ENCODE measurements around the gene NCAM1.
A peak's percentile ranks its signal among the peaks of the same experiment; 100 is the strongest.

Gene NCAM1

GRCh38 chr11:113222241-113222640, 261.0 kb downstream of the NCAM1 start:
- DNase-seq = no peak

GRCh38 chr11:113234888-113235287, 273.7 kb downstream of the NCAM1 start:
- no peak for DNase-seq

GRCh38 chr11:113237261-113237660, 276.0 kb downstream of the NCAM1 start:
- DNase-seq = no peak

GRCh38 chr11:113238721-113239120, 277.5 kb downstream of the NCAM1 start:
- no peak for DNase-seq

GRCh38 chr11:113240389-113240788, 279.2 kb downstream of the NCAM1 start:
- DNase-seq = no peak

GRCh38 chr11:113240790-113241635, 279.8 kb downstream of the NCAM1 start:
- no peak for DNase-seq

- no peak for DNase-seq
Observed at GRCh38 chr11:113241636-113242054, 280.4 kb downstream of the NCAM1 start.

- DNase-seq = no peak
Observed at GRCh38 chr11:113242060-113242459, 280.8 kb downstream of the NCAM1 start.

- peak in 1 of 2 donors; percentile 19 for DNase-seq
Observed at GRCh38 chr11:113242767-113243397, 281.7 kb downstream of the NCAM1 start.

- no peak for DNase-seq
Observed at GRCh38 chr11:113243696-113244095, 282.5 kb downstream of the NCAM1 start.

- no peak for DNase-seq
Observed at GRCh38 chr11:113245216-113245615, 284.0 kb downstream of the NCAM1 start.

GRCh38 chr11:113247221-113247620, 286.0 kb downstream of the NCAM1 start:
- no peak for DNase-seq

GRCh38 chr11:113247966-113248365, 286.7 kb downstream of the NCAM1 start:
- no peak for DNase-seq

GRCh38 chr11:113248702-113249490, 287.7 kb downstream of the NCAM1 start:
- DNase-seq = no peak

- DNase-seq = no peak
Observed at GRCh38 chr11:113249491-113249763, 288.2 kb downstream of the NCAM1 start.

- DNase-seq = no peak
Observed at GRCh38 chr11:113249786-113250185, 288.6 kb downstream of the NCAM1 start.

- no peak for DNase-seq
Observed at GRCh38 chr11:113251281-113251680, 290.1 kb downstream of the NCAM1 start.

GRCh38 chr11:113253406-113253805, 292.2 kb downstream of the NCAM1 start:
- DNase-seq = no peak

- DNase-seq = no peak
Observed at GRCh38 chr11:113255096-113255495, 293.9 kb downstream of the NCAM1 start.

GRCh38 chr11:113255741-113256140, 294.5 kb downstream of the NCAM1 start:
- no peak for DNase-seq

- no peak for DNase-seq
Observed at GRCh38 chr11:113256431-113257202, 295.4 kb downstream of the NCAM1 start.

GRCh38 chr11:113260096-113260425, 298.8 kb downstream of the NCAM1 start:
- no peak for DNase-seq

- DNase-seq = no peak
Observed at GRCh38 chr11:113260541-113260940, 299.3 kb downstream of the NCAM1 start.

Measured in CD4-positive, alpha-beta T cell treated with Interleukin-4 for 1 hour (primary cell).